GM21723 (cell line): ENCODE results near the gene DIPK1B.

Experiments
- ATAC-seq: cut with Tn5 transposase; IDR thresholded peaks from one replicate; pipeline ENCODE4 v1.9.1; 2021; ENCODE audit warnings: mild to moderate bottlenecking, moderate library complexity; ENCODE audit not compliant: unreplicated experiment

The DIPK1B gene

DNA sequence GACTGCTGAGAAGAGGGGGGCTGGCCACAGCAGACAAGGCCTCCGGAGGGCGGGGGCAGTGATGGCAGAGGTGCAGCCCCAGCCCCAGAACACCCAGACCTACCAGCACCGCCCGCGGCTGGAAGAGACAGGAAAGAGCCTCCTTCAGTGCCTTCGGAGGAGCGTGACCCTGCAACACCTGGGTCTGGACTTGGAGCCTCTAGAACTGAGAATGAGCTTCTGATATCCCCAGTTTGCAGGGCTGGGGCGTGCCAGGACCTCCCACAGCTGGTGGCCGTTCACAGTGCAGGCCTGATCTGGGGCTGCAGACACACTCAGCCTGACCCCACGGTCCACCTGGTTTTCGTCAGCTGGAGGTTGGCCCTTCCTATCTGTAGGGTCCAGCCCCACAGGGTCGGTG, 21.2 kb downstream of the DIPK1B start:
- no peak for ATAC-seq

DNA sequence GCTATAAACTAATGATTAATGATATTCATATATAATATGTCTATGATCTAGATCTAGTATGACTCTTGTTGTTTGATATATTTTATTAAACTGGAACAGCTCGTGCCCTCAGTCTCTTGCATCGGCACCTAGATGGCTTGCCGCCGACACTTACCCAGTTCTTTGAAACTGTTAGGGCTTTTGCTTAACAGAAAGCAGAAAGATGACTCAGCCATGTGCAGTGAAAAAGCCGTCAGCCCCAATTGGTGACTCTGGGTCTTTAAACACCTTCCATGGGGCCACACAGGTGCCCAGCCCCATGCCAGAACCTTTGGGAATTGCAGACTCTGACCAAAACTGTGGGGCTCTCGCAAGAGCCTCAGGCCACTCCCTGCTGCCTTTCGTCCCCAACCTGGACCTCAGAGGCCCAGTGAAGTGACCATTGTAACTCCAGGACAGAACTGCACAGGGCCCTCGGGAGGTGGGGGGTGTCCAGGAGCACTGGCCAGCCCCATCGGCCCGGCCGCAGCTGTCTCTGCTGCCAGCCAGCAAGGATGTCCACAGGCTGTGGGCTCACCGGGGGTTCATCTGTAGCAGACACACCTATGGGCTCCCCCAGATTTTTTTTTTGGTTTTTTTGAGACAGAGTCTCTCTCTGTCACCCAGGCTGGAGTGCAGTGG, 22.6 kb downstream of the DIPK1B start:
- no peak for ATAC-seq

DNA sequence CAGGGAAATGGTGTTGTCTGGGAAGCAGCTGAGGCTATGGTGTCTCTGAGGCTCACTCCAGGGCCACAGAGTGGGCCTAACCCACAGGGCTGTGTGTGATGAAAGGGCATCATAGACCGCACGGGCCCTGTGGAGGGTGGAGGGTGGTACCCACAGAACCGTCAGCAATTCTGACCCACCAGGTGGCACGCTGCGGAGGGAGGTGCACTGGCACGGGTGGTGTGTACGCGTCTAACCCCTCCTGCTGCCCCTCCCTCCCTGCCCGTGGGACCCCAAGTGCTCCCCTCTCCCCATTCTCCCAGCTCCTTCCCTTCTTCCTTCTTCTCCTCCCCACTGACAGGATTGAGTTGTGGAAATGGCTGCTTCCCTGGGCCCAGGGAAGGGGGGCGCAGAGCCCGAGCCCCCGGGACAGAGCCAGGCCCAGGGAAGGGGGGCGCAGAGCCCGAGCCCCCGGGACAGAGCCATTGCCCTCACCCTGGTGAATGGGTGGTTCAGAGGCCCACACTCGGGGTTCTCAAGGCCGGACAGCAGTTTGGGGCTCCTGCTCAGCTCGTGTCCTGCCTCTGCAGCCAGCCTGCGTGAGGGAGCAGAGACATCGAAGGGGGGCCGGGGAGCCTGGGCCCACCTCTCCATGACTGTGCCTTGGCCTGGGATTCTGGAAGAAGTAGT, 23.6 kb downstream of the DIPK1B start:
- no peak for ATAC-seq

DNA sequence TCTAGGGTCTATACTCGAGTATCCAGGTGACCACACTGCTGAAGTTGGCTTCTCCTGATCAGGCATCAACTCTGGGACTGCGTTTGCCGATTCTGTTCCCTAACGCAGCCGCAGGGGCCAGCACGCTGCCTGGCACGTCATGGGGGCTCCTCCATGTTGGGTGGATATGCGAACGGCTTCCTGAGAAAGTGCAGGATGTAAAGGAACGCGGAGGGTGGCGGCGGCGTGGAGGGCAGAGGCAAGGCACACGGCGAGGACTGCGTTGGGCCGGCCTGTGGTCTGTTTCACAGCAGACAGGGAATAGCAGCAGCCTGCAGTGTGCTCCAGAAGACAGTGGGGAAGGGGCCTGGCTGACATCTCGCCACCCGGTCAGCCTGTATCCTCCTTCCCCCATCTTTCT, 26.6 kb downstream of the DIPK1B start:
- no peak for ATAC-seq

DNA sequence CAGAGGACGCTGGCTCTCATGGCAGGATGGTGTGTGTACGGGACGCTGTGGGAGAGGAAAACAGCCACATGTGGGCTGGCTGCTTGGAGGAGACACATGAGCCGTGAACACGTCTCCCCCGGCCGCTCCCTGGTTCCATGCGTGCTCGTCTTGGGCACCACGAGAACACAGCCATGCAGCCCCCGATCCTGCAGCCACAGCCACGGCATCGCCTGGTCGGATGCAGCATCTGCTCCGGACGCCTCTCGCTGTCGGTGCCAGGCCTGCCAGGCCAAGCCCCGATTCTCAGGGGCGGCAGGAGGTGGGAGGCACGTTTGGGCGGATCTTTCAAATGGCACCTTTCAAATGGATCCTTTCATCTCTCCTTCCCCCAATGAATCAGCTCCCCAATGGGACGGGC, 27.1 kb downstream of the DIPK1B start:
- no peak for ATAC-seq

DNA sequence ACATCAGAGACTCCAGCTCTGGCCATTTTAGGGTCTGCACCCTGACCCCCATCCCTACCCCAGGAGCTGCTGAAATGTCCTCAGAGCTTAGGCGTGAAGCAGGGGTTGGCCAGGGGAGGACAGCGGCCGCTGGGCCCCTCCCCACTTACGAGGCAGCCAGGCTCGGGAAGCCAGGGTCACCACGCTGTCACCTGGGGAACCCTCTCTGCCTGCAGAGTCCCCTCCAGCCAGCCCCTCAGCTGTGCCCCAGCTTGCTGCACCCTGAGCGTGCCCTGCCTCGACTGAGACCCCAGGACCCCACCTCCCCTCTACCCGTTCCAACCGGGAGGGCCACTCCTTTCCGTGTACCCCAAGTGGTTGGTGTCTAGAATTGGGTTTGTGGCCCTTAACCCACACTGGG, 27.7 kb downstream of the DIPK1B start:
- ATAC-seq: no peak

DNA sequence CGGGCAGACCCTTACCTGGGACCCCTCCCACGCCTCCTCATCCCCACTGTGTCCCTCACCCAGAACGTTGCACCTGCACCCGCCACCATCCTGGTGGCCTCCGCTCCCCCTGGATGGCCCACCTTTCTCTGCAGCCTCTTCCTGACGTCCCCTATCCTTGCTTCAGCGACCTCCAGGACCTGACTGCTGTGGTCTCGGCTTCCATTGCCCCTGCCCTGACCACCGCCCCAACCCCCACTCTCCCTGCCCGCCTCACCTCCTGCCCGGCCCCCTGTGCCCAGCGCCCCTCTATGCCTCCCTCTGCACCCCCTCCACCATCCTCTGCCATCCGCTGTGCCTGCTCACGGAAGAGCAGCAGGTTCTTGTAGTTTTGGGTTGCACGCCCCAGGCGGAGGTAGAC, 28.1 kb downstream of the DIPK1B start:
- ATAC-seq: no peak

DNA sequence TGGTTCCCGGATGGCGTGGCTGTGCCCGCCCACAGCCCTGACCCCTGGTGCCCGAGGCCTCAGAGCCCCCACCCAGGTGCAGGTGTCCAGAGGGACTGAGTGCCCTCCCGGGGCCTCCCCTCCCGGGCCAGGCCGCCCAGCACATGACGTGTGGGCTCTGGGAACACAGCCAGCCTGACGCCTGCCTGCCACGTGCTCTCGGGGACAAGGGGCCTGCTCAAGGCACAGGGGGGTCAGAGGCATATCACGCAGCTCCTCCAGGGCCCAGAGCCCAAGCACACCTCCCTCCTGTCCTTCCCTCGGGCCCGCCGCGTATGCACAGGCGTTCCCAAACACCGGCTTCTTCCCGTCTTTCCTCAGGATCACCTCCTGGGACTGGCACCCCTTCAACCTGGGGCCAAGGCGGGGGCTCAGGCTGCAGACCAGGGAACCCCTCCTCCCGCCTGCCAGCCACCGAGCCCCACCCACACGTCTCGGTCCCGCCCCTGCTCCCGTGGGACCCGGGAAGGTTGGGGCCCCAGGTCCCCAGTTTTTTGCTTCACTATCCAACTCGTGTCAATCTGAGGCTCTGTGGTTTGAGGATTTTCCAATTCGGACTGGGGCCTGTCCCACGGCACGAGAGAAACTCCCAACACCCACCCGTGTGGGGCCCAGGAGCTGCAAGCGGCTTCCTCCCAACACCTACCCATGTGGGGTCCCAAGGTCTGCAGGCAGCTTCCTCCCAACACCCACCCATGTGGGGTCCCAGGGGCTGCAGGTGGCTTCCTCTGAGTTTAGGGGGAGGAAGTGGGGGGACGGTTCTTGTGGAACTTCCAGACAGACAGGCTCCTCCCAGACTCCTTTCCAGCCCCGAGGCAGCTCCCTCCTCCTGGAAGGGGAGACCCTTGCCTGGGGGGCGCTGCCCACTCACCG, 28.9 kb downstream of the DIPK1B start:
- ATAC-seq: peak; percentile 11

DNA sequence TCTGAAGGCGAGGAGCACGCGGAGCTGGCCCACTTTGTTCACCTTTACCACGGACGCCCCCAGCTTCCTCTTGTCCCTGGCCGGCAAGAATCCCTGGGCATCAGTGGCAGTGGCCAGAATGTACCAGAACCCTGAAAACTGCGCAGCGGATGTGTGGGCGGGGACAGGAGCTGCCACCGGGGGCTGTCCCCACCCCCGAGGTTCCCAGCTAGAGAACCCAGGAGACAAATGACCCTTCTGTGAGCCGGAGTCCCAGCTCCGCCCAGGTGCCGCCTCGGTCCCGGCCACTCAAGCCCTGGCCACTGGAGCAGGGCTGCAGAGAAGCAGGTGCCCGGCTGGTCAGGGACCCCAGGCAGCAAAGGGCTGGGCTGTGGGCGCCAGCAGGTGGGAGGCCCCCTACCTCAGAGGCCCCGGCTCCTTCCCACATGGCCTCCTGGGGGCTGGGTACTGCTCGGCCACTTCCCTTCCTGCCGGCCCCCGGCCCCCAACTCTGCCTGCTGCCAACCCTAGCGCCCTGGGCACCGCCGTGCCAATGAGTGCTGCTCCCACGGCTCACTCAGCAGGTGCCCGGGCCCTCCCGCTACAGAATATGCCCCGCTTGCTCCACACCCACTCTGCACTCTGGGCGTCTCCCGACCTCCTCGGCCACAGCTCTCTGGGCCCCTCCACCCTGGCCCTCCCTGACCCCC, 29.7 kb downstream of the DIPK1B start:
- ATAC-seq: peak; percentile 66

DNA sequence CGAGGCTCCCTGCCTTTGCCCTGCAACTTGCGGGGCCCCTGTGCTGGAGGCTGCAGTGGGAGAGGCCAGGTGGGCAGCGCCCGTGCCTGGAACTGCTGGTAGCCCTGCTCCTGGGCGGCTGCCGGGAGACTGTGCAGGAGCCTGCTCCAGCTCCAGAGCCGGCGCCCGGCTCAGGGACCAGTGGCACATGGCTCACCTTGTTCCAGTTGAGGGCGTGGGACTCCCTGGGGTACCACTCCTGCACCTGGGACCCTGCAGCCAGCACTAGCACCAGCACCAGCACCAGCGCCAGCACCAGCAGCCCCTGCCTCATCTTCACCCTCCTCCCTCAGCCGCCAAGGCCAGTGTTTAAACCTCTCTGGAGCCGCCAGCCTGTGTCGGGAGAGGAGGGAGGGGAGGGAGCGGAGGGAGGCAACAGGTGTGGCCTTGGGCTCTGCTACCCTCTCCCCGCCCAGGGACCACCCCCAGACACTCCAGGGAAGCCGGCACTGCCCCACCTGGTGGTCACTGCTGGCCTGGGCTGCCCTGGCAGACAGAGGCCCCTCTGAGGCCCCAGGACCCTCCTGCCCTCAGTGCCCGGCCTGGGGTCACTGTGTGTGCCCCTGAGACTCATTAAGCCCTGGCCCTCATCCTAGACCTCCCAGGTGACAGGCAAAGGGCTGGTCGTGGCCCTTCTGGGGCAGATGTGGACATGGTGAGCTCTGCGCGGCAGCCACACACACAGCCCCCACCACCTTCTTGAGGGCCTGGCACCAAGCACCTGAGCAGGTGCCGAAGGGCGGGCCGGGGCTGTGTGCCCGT, 30.4 kb downstream of the DIPK1B start, which contains the start of gene LCN10:
Gene LCN10 (minus strand): TSS at position 350 of the 801 bp plus-strand sequence. CDS start 37 bp downstream, at position 313.
- ATAC-seq: no peak

DNA sequence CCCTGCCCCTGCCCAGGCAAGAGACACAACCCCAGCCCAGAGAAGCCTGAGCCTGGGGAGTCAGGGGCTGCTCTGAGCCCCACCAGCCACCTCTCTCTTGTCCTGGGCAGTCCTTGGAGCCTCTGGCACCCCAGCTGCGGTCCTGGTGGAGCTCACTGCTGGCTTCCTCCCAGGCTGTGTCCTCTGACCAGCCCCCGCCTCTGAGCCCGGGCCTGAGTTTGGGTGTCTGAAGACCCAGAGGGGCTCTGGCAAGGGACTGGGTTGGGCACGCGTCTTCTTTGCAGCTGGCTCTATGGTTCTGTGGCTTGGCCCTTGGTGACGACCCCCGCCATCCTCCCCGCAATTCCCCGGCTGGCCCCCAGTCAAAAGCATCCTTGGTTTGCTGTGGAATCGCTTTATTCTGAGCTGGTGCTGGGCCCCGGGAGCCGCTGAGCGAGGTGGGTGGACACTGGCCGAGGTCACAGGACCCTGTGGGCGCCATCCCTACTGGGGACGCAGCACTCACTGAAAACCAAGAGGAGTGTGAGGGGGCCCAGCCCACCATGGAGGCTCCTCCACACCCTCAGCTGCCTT, 31.4 kb downstream of the DIPK1B start:
- no peak for ATAC-seq

DNA sequence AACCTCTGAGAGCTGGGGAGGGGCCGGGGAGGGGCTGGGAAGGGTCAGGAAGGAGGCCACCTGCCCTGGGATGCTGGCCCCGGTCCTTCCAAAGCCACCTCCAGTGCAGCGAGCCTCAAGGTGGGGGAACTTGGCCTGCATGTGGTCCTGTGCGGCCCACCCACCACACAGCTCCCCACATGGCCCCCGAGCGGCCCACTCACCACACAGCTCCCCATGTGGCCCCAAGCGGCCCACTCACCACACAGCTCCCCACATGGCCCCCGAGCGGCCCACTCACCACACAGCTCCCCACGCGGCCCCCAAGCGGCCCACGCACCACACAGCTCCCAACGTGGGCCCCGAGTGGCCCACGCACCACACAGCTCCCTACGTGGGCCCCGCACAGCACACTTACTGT, 32.4 kb downstream of the DIPK1B start:
- ATAC-seq: no peak

DNA sequence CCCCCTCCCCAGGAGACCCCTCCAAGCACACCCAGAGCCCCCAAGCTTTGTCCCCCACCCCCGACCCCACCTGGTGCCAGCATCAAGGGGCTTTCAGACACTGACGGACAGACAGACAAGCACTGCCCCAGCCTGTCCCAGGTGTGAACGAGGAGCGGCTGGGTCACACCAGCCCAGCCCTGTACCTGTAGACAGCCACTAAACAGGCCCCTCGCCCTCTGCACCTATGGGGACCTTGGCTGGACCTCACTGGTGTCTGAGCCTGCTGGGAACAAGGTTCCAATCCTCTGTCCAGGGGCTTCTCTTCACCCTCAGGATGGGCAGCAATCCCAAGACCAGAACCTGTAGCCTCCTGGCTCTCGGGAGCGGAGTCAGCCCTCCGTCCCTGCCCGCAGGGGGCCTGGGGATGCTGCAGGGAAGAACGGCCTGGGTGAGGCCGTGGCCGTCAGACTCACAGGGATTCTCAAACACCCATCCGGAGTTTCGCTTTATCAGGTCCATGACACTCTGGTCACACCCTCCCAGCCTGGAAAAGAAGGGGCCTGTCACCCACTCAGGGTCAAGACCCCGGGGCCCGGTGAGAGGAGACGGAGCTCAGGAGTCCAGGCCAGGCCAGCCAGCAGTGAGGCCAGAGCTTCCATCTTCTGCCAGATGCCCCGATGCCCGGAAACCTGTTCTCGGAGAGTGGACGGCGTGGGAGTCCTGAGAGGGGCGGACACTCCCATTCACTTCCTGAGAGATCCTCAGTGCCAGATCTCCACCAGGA, 33.2 kb downstream of the DIPK1B start:
- ATAC-seq: no peak

DNA sequence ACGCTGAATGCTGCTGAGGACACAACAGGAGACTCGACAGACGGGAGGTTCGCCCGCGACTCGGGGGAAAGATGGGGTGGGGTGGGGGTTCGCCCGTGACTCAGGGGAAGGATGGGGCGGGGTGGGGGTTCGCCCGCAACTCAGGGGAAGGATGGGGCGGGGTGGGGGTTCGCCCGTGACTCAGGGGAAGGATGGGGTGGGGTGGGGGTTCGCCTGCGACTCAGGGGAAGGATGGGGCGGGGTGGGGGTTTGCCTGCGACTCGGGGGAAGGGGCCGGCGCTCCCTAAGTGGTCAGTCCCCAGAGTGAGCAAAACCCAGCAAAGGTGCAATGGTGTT, 33.8 kb downstream of the DIPK1B start:
- ATAC-seq: no peak

DNA sequence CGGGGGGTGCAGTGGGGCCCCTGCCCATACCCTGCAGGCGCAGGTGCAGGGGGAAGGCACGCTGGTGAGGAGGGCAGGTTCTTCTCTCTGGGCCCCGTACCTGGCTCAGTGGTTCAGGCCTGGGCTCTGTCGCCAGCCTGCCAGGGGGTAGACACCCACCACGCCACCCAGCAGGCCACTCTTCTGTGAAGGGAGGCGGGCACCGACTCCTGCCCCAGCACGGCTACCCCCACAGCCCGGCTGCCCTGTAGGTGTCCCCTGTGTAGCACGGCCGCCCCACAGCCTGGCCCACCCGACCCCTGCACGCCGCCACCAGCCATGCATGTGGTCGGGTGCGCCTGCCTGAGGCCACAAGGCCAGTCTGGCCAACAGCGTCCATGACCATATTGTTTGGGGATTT, 34.2 kb downstream of the DIPK1B start:
- ATAC-seq: no peak

DNA sequence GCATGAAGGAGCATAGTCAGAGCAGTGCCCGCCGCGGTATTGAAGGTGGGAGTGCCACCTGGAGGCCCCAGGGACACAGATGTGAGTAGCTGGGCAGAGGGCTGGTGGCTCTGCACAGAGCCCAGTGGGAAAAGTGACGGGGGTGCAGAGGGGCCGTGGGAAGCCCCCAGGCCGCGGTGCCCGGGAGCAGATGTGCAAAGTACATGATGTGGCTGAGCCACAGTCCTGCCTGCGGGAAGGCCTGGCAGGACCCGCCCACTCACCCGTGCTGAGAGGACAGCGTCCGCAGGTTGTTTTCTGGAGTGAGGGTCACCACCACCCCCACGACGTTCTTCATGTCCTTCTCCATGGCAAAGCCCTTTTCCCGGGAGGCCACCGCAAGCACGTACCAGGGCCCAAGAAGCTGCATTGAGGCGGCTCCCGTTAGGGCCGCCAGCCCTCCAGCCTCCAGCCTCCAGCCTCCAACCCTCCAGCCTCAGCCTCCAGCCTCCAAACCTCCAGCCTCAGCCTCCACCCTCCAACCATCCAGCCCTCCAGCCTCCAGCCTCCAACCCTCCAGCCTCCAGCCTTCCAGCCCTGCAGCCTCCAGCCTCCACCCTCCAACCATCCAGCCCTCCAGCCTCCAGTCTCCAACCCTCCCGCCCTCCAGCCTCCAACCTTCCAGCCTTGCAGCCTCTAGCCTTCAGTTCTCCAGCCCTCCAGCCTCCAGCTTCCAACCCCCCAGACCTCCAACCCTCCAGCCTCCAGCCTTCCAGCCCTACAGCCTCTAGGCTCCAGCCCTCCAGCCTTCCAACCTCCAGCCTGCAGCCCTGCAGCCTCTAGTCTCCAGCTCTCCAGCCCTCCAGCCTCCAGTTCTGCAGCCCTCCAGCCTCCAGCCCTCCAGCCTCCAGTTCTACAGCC, 35.0 kb downstream of the DIPK1B start:
- no peak for ATAC-seq

DNA sequence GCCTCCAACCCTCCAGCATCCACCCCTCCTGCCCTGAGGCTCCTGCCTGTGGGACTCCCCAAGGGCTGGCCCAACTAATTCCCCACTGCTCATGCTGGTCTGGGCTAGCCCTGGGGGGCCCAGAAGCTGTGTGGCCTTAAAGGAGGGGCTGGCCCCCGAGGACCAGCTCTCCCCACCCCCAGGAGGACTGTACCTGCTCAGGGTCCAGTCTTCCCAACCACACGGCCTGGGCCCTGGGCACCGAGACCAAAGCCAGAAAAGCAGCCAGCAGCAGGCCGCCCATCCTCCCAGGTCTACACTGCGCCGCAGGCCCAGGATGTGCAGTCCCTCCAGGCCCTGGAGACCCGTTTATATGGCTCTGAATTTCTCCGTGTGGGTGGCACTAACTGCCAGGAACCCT, 35.8 kb downstream of the DIPK1B start, which contains the start of gene LCN6:
Gene LCN6 (minus strand): TSS at position 325 of the 400 bp plus-strand sequence. CDS start 42 bp downstream, at position 283.
- no peak for ATAC-seq
